Kidney (tissue), 14 donors: ENCODE data around the gene RNASE13. TPM values are rescaled to one million over a fixed set of nuclear protein-coding genes. Genes with fewer than 3 reads are reported as not detected.

ENCODE experiments used
- DNase-seq, 5 donors: peaks; one replicate each; pipeline ENCODE4 v3.0.0-alpha.2; 2013 to 2020
- FAIRE-seq: peaks from 2 replicates; lab custom pipeline; 2012; peaks lifted over from hg19 to GRCh38; lab: Jason Lieb, UNC
- H3K27ac ChIP-seq, 2 donors: one replicate each; pipeline ENCODE4 v1.7.0; 2013; ENCODE audit warnings: low read depth in 2 of 2, low read length in 2 of 2, inconsistent platforms in 1 of 2
- H3K27me3 ChIP-seq: one replicate; pipeline ENCODE4 v1.7.1; 2013; ENCODE audit warnings: low read length, inconsistent platforms; ENCODE audit not compliant: control insufficient read depth, insufficient read depth
- H3K36me3 ChIP-seq, 3 donors: one replicate each; pipeline versions ENCODE4 v1.7.0 to v1.7.1; 2013; ENCODE audit warnings: low read length in 3 of 3, control low read depth in 1 of 3, inconsistent platforms in 1 of 3; ENCODE audit not compliant: insufficient read depth in 3 of 3, control insufficient read depth in 2 of 3
- H3K4me1 ChIP-seq, 3 donors: one replicate each; pipeline versions ENCODE4 v1.7.0 to v1.7.1; 2013; ENCODE audit warnings: low read length in 3 of 3, inconsistent platforms in 1 of 3, low read depth in 1 of 3; ENCODE audit not compliant: control insufficient read depth in 2 of 3, insufficient read depth in 2 of 3
- H3K4me3 ChIP-seq, 3 donors: one replicate each; pipeline versions ENCODE4 v1.7.0 to v1.8.1; 2013; ENCODE audit warnings: low read length in 3 of 3, control low read depth in 1 of 3, inconsistent platforms in 1 of 3
- H3K9ac ChIP-seq, 3 donors: one replicate each; pipeline versions ENCODE4 v1.7.0 to v1.7.1; 2013; ENCODE audit warnings: low read length in 3 of 3, control low read depth in 1 of 3, inconsistent platforms in 1 of 3
- H3K9me3 ChIP-seq, 3 donors: one replicate each; pipeline versions ENCODE4 v1.7.0 to v1.7.1; 2013; ENCODE audit warnings: low read length in 3 of 3, control low read depth in 1 of 3, inconsistent platforms in 1 of 3; ENCODE audit not compliant: control insufficient read depth in 2 of 3, insufficient read depth in 1 of 3
- intact Hi-C: fragments of 100-400 bp; cut with DNase I; formaldehyde crosslinking; loops from one replicate; pipeline ENCODE4 v1.11.1; 2022
- polyA plus RNA-seq: library from polyadenylated mRNA; stranded (reverse); fragments of 350-450 nt; fragmentation: Illumina TruSeq; extraction: RNeasy Lipid Tissue Mini Kit (QIAGEN cat#74804); gene quantifications from one replicate; pipeline ENCODE4 v1.2.3, GENCODE V29; 2014; ENCODE audit warnings: low read depth, low replicate concordance; ENCODE audit not compliant: insufficient read depth
- total RNA-seq: library from RNA; stranded (reverse); fragmentation: NEBNext Ultra II Directional; extraction: Animal tissue kit (Norgen Biotek cat#: 25700); gene quantifications from one replicate; pipeline ENCODE4 v1.2.1, GENCODE V29; 2021
- TF ChIP-seq, protein P1 (sequence below): IDR thresholded peaks from 3 replicates; pipeline ENCODE4 v1.5.1; 2012; ENCODE audit warnings: mild to moderate bottlenecking, moderate library complexity, borderline replicate concordance; ENCODE audit not compliant: insufficient read depth; ENCODE audit errors: extremely low read depth
- donor health status: control.
- donor health status: control.
- donor health status: control.
- donor health status: control.
- donor health status: control.
- donor health status: DM: yes; HTN: yes; CAD: no.
- donor health status: Normal renal cell carcinoma (clear cell type).

The RNASE13 gene
- total and polyA plus RNA-seq, 2 donors from 2014 or later, result not detected

DNA sequence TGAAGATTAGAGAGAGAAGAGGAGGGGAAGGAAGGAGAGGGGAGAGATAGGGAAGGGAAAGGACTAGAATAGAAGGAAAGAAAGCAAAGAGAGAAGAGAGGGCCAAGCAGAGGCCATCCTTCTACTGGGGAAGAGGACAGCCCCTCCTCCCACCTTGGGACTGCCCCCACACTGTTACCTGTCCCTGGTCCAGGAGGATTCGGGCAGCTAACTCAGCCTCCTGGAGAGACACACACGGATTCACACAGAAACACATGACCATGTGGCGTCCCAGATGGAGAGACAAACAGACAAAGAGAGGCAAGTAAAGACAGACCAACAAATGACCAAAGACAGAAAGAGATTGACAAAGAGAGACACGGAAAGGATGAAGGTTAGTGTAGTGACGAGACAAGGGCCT, 11.9 kb downstream of the RNASE13 start:
- no peaks in the 10 kb centered on the region for H3K9me3 ChIP-seq
- intact Hi-C loops, result no loop called here
- H3K27me3 ChIP-seq, result no peaks in the 10 kb centered on the region
- peak overlapping the region in 1 of 2 donors; percentile 24 for H3K27ac ChIP-seq
- DNase-seq (no peak), FAIRE-seq (no peak)
- H3K36me3 ChIP-seq, result peaks cover 0 to 19% (median 16%) of the 10 kb centered on the region in 3 donors
- TF ChIP-seq, protein P1, sequence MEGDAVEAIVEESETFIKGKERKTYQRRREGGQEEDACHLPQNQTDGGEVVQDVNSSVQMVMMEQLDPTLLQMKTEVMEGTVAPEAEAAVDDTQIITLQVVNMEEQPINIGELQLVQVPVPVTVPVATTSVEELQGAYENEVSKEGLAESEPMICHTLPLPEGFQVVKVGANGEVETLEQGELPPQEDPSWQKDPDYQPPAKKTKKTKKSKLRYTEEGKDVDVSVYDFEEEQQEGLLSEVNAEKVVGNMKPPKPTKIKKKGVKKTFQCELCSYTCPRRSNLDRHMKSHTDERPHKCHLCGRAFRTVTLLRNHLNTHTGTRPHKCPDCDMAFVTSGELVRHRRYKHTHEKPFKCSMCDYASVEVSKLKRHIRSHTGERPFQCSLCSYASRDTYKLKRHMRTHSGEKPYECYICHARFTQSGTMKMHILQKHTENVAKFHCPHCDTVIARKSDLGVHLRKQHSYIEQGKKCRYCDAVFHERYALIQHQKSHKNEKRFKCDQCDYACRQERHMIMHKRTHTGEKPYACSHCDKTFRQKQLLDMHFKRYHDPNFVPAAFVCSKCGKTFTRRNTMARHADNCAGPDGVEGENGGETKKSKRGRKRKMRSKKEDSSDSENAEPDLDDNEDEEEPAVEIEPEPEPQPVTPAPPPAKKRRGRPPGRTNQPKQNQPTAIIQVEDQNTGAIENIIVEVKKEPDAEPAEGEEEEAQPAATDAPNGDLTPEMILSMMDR, result no peak
- H3K4me1 ChIP-seq, result peaks cover 0 to 8% (median 5%) of the 10 kb centered on the region in 3 donors
- peak overlapping the region in 2 of 3 donors; percentile 67 to 68 for H3K4me3 ChIP-seq
- H3K9ac ChIP-seq, result no peak overlapping the region

DNA sequence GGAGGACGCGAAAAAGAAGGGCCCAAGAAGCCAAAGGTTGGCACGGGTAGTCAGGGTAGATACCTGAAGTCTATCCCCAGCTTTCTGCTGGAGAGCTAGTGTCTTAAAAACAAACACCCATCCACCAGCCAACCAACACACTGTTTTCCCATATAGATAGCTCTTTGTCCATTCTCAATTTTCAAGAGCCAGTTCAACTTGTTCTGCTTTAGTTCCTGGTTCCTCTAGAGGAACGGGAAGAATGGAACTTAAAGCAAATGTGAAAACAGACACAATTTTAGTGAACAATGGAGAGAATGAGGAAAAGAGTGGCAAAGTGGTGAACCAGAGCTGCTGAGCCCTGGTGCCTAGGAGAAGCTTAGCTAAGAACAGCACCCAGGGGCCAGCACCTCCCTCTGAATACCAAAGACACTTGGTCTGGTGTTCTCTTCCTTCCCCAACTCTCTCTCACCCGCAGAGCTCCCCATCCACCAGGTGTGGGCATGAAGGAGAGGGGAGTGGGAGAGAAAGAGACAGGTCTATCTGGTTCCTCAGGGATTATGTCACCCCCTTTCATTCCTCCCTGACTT, 13.5 kb downstream of the RNASE13 start:
- H3K27ac ChIP-seq, result no peak overlapping the region
- no peak overlapping the region for H3K9ac ChIP-seq
- no peaks in the 10 kb centered on the region for H3K27me3 ChIP-seq
- no peaks in the 10 kb centered on the region for H3K9me3 ChIP-seq
- FAIRE-seq (no peak), DNase-seq (no peak)
- H3K4me1 ChIP-seq, result peaks cover 0 to 7% (median 5%) of the 10 kb centered on the region in 3 donors
- TF ChIP-seq, protein P1, result no peak
- peaks cover 0 to 24% (median 16%) of the 10 kb centered on the region in 3 donors for H3K36me3 ChIP-seq
- no peak overlapping the region for H3K4me3 ChIP-seq
- intact Hi-C loops, result no loop called here

DNA sequence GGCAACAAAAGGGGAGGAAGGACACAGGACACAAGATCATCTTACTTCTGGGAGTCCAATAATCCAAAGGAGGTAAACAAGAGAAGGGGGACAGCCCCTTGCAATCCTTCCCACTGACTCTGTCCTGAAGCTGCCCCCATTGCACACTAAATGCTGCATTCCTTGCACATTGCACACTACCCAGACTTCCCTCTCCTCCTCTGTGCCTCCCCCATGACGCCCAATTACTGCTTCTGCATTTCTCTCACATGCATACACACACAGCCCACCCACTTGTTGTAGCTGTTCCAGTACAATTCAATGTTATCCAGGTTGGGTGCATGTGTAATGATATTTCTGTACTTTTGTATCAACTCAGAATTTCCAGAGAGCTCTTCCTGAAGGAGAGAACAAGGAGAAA, 15.2 kb downstream of the RNASE13 start:
- TF ChIP-seq, protein P1, result no peak

More for the DNA sequence above, 15.2 kb downstream of the RNASE13 start:
- Histone ChIP-seq H3K9ac (no peak overlapping the region), H3K27ac (no peak overlapping the region), H3K27me3 (no peaks in the 10 kb centered on the region), H3K4me3 (no peak overlapping the region), H3K36me3 (peaks cover 0 to 24% (median 16%) of the 10 kb centered on the region in 3 donors), H3K4me1 (peaks cover 0 to 9% (median 4%) of the 10 kb centered on the region in 3 donors), H3K9me3 (no peaks in the 10 kb centered on the region)
- DNase-seq, result no peak
- intact Hi-C loops, result loop anchor here (10.0 kb wide), 1 partner anchor 65 kb away; no protein-coding TSS in a partner anchor
- no peak for FAIRE-seq
